B cell (primary cell): ENCODE data around the gene UBALD2. TPM values are rescaled to one million over a fixed set of nuclear protein-coding genes. Genes with fewer than 3 reads are reported as not detected.
"Not testable (repeated sequence)": the region's sequence is repeated elsewhere in the genome, so short reads cannot be mapped to it uniquely, and the experiment has no call there.

Experiments used
- ATAC-seq: fragments of 200-7000 bp; cut with Tn5 transposase; one replicate; pipeline ENCODE4 v1.10.0; 2021; ENCODE audit warnings: low read depth, mild to moderate bottlenecking, moderate number of reproducible peaks, moderate library complexity
- CTCF ChIA-PET: fragments of 350-600 bp; sonication (Branson Sonifier 250); formaldehyde crosslinking; loops from one replicate; lab custom pipeline; 2021; ENCODE audit warnings: antibody characterized with exemption, inconsistent platforms; lab: Charles Lee
- POLR2A ChIA-PET: fragments of 350-600 bp; sonication (Branson Sonifier 250); formaldehyde crosslinking; loops from one replicate; lab custom pipeline; 2021; ENCODE audit warnings: antibody characterized with exemption; lab: Charles Lee
- DNase-seq: peaks from one replicate; pipeline ENCODE4 v3.0.0; 2013
- H2AFZ ChIP-seq: 2 replicates; pipeline ENCODE4 v1.6.1; 2012; ENCODE audit warnings: mild to moderate bottlenecking, low read depth, low read length; ENCODE audit not compliant: insufficient read depth, poor library complexity, severe bottlenecking
- H3K27ac ChIP-seq, 2 donors: 1 replicate in 1 of 2; 2 replicates in 1 of 2; pipeline ENCODE4 v1.5.1; 2012 to 2013; ENCODE audit warnings: low read length in 2 of 2, mild to moderate bottlenecking in 2 of 2, moderate library complexity in 1 of 2
- H3K27me3 ChIP-seq, 4 experiments: fragments of 200-600 bp in 1 of 4; sonication (generic) in 1 of 4; replicated peaks in 1 of 4; 1 replicate in 2 of 4; 2 replicates in 2 of 4; pipeline versions ENCODE4 v1.6.1 to v1.7.0; 2013 to 2016; ENCODE audit warnings: low read length in 3 of 4, mild to moderate bottlenecking in 2 of 4, mixed read lengths in 1 of 4, moderate library complexity in 1 of 4; ENCODE audit not compliant: insufficient read depth in 4 of 4, control insufficient read depth in 3 of 4; ENCODE audit errors: control extremely low read depth in 1 of 4
- H3K36me3 ChIP-seq, 2 experiments: replicated peaks in 1 of 2; 1 replicate in 1 of 2; 2 replicates in 1 of 2; pipeline versions ENCODE4 v1.6.1 to v1.7.1; 2013; ENCODE audit warnings: low read length in 1 of 2; ENCODE audit not compliant: insufficient read depth in 2 of 2, control insufficient read depth in 1 of 2; ENCODE audit errors: control extremely low read depth in 1 of 2, extremely low read depth in 1 of 2
- H3K4me1 ChIP-seq, 2 donors: fragments of 200-600 bp in 1 of 2; sonication (generic) in 1 of 2; 1 replicate in 1 of 2; 2 replicates in 1 of 2; pipeline versions ENCODE4 v1.5.1 to v1.6.1; 2013 to 2017; ENCODE audit warnings: low read length in 2 of 2; ENCODE audit not compliant: control insufficient read depth in 2 of 2, insufficient read depth in 2 of 2
- H3K4me2 ChIP-seq: replicated peaks from 2 replicates; pipeline ENCODE3; 2012; ENCODE audit warnings: mild to moderate bottlenecking, low read depth, low read length; ENCODE audit not compliant: poor library complexity, severe bottlenecking
- H3K4me3 ChIP-seq, 5 experiments: fragments of 200-600 bp in 1 of 5; sonication (generic) in 1 of 5; 1 replicate in 3 of 5; 2 replicates in 2 of 5; pipeline versions ENCODE4 v1.5.1 to v1.7.0; 2011 to 2016; ENCODE audit warnings: low read length in 4 of 5, mild to moderate bottlenecking in 4 of 5, low read depth in 2 of 5, control low read depth in 1 of 5, moderate library complexity in 1 of 5; ENCODE audit not compliant: insufficient read depth in 1 of 5; ENCODE audit errors: control extremely low read depth in 1 of 5, extremely low read depth in 1 of 5
- H3K79me2 ChIP-seq: fragments of 200-600 bp; sonication (generic); one replicate; pipeline ENCODE4 v1.6.0; 2016; ENCODE audit warnings: low read length; ENCODE audit not compliant: control insufficient read depth, insufficient read depth
- H3K9ac ChIP-seq: fragments of 200-600 bp; sonication (generic); 2 replicates; pipeline ENCODE4 v1.6.1; 2017; ENCODE audit warnings: mild to moderate bottlenecking, low read length, moderate library complexity
- H3K9me3 ChIP-seq, 3 donors: one replicate each; pipeline versions ENCODE4 v1.6.1 to v1.7.1; 2013; ENCODE audit warnings: low read length in 2 of 3; ENCODE audit not compliant: control insufficient read depth in 2 of 3, insufficient read depth in 1 of 3; ENCODE audit errors: control extremely low read depth in 1 of 3
- H4K20me1 ChIP-seq: 2 replicates; pipeline ENCODE4 v1.6.0; 2012; ENCODE audit warnings: mild to moderate bottlenecking, low read length; ENCODE audit not compliant: insufficient read depth, control insufficient read depth, poor library complexity, severe bottlenecking
- H3K27ac Mint-ChIP-seq: one replicate; pipeline ENCODE4 v1.8.0; 2021; ENCODE audit warnings: mixed read lengths
- H3K27me3 Mint-ChIP-seq: one replicate; pipeline ENCODE4 v1.8.0; 2021; ENCODE audit warnings: mixed read lengths
- H3K4me1 Mint-ChIP-seq: one replicate; pipeline ENCODE4 v1.8.0; 2021; ENCODE audit warnings: mixed read lengths
- H3K4me3 Mint-ChIP-seq: one replicate; pipeline ENCODE4 v1.8.0; 2021; ENCODE audit warnings: mixed read lengths
- H3K9me3 Mint-ChIP-seq: one replicate; pipeline ENCODE4 v1.8.0; 2022; ENCODE audit warnings: mixed read lengths; ENCODE audit not compliant: insufficient read depth
- EZH2 ChIP-seq: IDR thresholded peaks from 2 replicates; pipeline ENCODE4 v1.6.1; 2012; ENCODE audit warnings: borderline replicate concordance, low read depth, mild to moderate bottlenecking, moderate library complexity, low read length; ENCODE audit not compliant: insufficient read depth, poor library complexity, severe bottlenecking
- WGBS: methylation state at CpG from one replicate; pipeline ENCODE4 v1.1.5; 2013; ENCODE audit warnings: missing lambda C conversion rate; ENCODE audit not compliant: insufficient coverage; 5-methylcytosine and 5-hydroxymethylcytosine counted together
- intact Hi-C: fragments of 100-400 bp; cut with micrococcal nuclease; formaldehyde crosslinking; loops from one replicate; pipeline ENCODE4 v1.10.0; 2022
- polyA plus RNA-seq: library from polyadenylated mRNA; depleted of rRNA; stranded (reverse); fragments of >200 nt; gene quantifications from 2 replicates; pipeline ENCODE4 v1.2.3, GENCODE V29; 2012
- total RNA-seq, 2 donors: library from RNA; stranded (reverse); fragments of 120-200 nt in 1 of 2; gene quantifications; 1 replicate in 1 of 2; 2 replicates in 1 of 2; pipeline versions ENCODE4 v1.2.3 to v1.2.4, GENCODE V29; 2013 to 2022
- TF ChIP-seq, protein P1 (sequence below): fragments of 200-600 bp; IDR thresholded peaks from one replicate; pipeline ENCODE4 v1.8.0; 2022; ENCODE audit warnings: antibody characterized with exemption, mild to moderate bottlenecking

Gene UBALD2
- total and polyA plus RNA-seq, 2 donors (not counting 1 experiment from before 2014, with no cell fraction given): 78.9 to 155 TPM

DNA sequence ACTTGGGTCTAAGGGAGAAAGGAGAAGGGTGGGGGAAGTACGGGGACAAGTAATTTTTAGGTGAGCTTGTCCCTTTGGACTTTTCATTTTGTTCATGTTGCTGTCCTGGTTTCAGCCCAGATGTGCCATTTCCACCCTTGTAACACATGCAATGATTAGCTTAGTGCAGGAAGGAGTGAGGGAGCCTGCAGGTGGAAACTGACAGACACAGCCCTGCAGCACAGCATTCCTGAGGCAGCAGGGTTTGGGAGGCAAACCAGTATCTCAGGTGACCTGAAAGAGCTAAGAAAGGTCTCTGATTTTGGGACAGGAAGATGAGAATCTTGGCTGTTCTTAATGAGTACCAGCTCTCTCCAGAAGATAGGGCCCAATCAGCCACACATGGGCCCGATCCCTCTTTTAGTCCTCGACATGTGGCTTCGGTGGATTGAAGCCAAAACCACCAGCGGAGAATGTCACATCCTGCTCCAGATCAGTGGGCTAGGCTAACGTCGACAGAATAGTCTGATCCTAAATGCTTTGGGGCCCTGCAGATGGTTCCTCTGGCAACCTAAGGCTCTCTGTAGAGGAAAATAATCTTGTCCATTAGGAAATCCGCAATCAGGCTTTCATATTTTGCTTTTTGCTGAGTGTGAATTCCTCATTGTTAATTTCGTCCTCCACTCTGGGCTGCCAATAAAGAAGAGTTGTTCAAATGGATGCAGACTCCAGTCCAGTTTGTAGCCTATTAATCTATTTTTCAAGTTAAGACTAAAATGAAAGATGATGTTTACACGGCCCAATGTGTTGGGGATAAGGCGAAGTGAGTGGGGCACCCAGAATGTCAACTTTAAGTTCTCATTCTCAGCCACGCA is 21.1 kb upstream of the UBALD2 start:
- peaks cover 0 to 44% (median 24%) of the 10 kb centered on the region in 4 experiments for H3K27me3 ChIP-seq
- H3K36me3 ChIP-seq: no peaks in the 10 kb centered on the region
- intact Hi-C loops: no loop called here
- H2AFZ ChIP-seq: no peak overlapping the region
- peaks cover 35% of the 10 kb centered on the region for H3K27me3 Mint-ChIP-seq
- peaks cover 0 to 5% (median 0%) of the 10 kb centered on the region in 3 donors for H3K9me3 ChIP-seq
- H3K4me3 Mint-ChIP-seq: no peak overlapping the region
- DNase-seq (no peak), ATAC-seq (no peak)
- ChIA-PET CTCF (interaction anchor here (1.1 to 1.7 kb wide), 3 partner anchors 25 to 36 kb away, joined by 3 to 5 read pairs (median 4); no protein-coding TSS in a partner anchor), POLR2A (interaction anchor here (2.0 kb wide), 1 partner anchor 16 kb away, joined by 7 read pairs; no protein-coding TSS in a partner anchor)
- H3K4me1 Mint-ChIP-seq: peaks cover 21% of the 10 kb centered on the region
- no peak overlapping the region for H3K4me2 ChIP-seq
- no peaks in the 10 kb centered on the region for H3K9me3 Mint-ChIP-seq
- H4K20me1 ChIP-seq: no peaks in the 10 kb centered on the region
- peaks cover 4% of the 10 kb centered on the region for H3K79me2 ChIP-seq
- H3K4me3 ChIP-seq: no peak overlapping the region
- TF ChIP-seq, protein P1, sequence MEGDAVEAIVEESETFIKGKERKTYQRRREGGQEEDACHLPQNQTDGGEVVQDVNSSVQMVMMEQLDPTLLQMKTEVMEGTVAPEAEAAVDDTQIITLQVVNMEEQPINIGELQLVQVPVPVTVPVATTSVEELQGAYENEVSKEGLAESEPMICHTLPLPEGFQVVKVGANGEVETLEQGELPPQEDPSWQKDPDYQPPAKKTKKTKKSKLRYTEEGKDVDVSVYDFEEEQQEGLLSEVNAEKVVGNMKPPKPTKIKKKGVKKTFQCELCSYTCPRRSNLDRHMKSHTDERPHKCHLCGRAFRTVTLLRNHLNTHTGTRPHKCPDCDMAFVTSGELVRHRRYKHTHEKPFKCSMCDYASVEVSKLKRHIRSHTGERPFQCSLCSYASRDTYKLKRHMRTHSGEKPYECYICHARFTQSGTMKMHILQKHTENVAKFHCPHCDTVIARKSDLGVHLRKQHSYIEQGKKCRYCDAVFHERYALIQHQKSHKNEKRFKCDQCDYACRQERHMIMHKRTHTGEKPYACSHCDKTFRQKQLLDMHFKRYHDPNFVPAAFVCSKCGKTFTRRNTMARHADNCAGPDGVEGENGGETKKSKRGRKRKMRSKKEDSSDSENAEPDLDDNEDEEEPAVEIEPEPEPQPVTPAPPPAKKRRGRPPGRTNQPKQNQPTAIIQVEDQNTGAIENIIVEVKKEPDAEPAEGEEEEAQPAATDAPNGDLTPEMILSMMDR: no peak
- no peak for TF ChIP-seq EZH2
- H3K9ac ChIP-seq: no peak overlapping the region
- no peak overlapping the region for H3K27ac ChIP-seq
- peaks cover 25 to 31% of the 10 kb centered on the region in 2 donors for H3K4me1 ChIP-seq
- 48% methylated on average over 10 of the region's 12 CpGs for WGBS
- no peak overlapping the region for H3K27ac Mint-ChIP-seq

DNA sequence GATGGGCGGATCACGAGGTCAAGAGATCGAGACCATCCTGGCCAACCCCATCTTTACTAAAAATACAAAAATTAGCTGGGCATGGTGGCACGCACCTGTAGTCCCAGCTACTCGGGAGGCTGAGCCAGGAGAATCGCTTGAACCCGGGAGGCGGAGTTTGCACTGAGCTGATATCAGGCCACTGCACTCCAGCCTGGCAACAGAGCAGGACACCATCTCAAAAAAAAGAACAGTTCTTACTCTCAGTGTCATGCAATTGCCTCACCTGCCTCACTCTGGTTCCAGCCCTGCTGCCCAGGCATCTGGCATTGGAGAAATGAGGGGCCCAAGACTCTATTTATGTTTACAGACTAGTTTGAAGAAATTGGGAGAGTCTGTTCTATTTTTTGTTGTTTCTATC is 20.4 kb upstream of the UBALD2 start:
- H3K9me3 ChIP-seq, intact Hi-C loops, POLR2A ChIA-PET, H3K27ac Mint-ChIP-seq, H3K9me3 Mint-ChIP-seq, H3K4me2 ChIP-seq, H3K4me3 ChIP-seq, ATAC-seq, H3K9ac ChIP-seq, H3K4me3 Mint-ChIP-seq, H3K36me3 ChIP-seq, H3K27ac ChIP-seq, H2AFZ ChIP-seq, H4K20me1 ChIP-seq, H3K79me2 ChIP-seq, DNase-seq: not testable (repeated sequence)
- CTCF ChIA-PET: interaction anchor here (1.1 to 1.4 kb wide), 3 partner anchors 24 to 35 kb away, joined by 3 to 6 read pairs (median 4); no protein-coding TSS in a partner anchor
- 98% methylated on average over 8 of the region's 8 CpGs for WGBS
- H3K4me1 Mint-ChIP-seq: peaks cover 19% of the 10 kb centered on the region
- Histone ChIP-seq H3K27me3 (peaks cover 0 to 39% (median 23%) of the 10 kb centered on the region in 4 experiments), H3K4me1 (peaks cover 22 to 27% of the 10 kb centered on the region in 2 donors)
- H3K27me3 Mint-ChIP-seq: peaks cover 32% of the 10 kb centered on the region
